RWPE2 (cell line): ENCODE measurements around the gene PPY.

Source experiments
- ATAC-seq: fragments of 200-7000 bp; cut with Tn5 transposase; 3 replicates; pipeline ENCODE4 v1.9.1; 2021; ENCODE audit warnings: low read depth
- DNase-seq: peaks from one replicate; pipeline ENCODE4 v3.0.0-alpha.2; 2020; ENCODE audit warnings: low spot score
- H3K27ac ChIP-seq: fragments of 450-650 bp; 2 replicates; pipeline ENCODE4 v1.5.1; 2017; ENCODE audit warnings: mild to moderate bottlenecking; ENCODE audit not compliant: poor library complexity, severe bottlenecking
- H3K27me3 ChIP-seq: fragments of 250-450 bp; sonication (Bioruptor Pico); 2 replicates; pipeline ENCODE4 v1.5.1; 2021; ENCODE audit warnings: mild to moderate bottlenecking, moderate library complexity; ENCODE audit not compliant: insufficient read depth, poor library complexity, severe bottlenecking
- H3K36me3 ChIP-seq: fragments of 250-450 bp; sonication (Bioruptor Pico); 2 replicates; pipeline ENCODE4 v1.5.1; 2020; ENCODE audit warnings: low read depth, mild to moderate bottlenecking, moderate library complexity
- H3K4me1 ChIP-seq: fragments of 250-450 bp; sonication (Bioruptor Pico); 2 replicates; pipeline ENCODE4 v1.5.1; 2021; ENCODE audit warnings: mild to moderate bottlenecking, moderate library complexity; ENCODE audit not compliant: insufficient read depth, poor library complexity, severe bottlenecking
- H3K4me3 ChIP-seq: fragments of 250-450 bp; sonication (Bioruptor Pico); 2 replicates; pipeline ENCODE4 v1.5.1; 2021; ENCODE audit warnings: mild to moderate bottlenecking, moderate library complexity; ENCODE audit not compliant: severe bottlenecking
- H3K9me3 ChIP-seq: fragments of 250-450 bp; sonication (Bioruptor Pico); 2 replicates; pipeline ENCODE4 v1.5.1; 2021; ENCODE audit warnings: mild to moderate bottlenecking, moderate library complexity; ENCODE audit not compliant: severe bottlenecking
- CTCF ChIP-seq: fragments of 450-650 bp; IDR thresholded peaks from one replicate; pipeline ENCODE4 v1.5.1; 2017; ENCODE audit warnings: mild to moderate bottlenecking, moderate library complexity; ENCODE audit not compliant: poor library complexity, severe bottlenecking

The PPY gene, protein sequence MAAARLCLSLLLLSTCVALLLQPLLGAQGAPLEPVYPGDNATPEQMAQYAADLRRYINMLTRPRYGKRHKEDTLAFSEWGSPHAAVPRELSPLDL

DNA sequence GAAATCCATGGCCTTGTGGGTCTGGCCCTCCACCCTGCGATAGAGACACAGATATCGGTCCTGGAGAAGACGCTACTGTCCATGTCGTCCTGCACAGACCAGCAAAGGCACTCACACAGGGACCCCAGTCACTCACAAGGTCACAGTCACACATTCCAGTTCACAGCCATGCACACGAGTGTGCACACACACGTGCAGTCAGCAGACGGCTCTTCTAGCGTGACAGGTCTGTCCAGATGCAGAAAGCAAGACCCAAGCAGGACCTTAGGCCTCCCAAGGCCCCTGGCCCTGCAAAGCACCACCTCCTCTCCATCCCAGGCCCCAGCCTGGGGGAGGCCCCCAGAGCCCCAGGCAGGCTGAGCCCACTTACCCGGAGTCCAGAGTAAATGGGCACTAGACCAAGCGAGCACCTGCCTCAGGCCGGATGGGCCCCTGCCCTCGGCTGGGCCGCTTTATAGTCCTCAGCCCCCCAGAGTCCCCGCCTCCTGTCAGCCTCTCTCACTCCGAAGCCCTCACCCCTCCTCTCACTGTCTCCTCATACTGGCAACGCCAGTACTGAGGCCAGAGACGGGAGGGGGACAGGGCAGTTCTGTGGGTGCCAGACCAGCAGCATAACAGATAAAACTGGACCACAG is at the start of gene PPY:
Gene PPY, minus strand, starts transcription at position 426 of the 635 bp plus-strand sequence. CDS start 822 bp downstream, outside the sequence.
- TF ChIP-seq CTCF, result no peak
- Histone ChIP-seq H3K4me1 (no peaks in the 10 kb centered on the region), H3K27ac (no peak within 1 kb of the TSS), H3K9me3 (no peaks in the 10 kb centered on the region), H3K4me3 (no peak within 1 kb of the TSS), H3K36me3 (no peaks in the 10 kb centered on the region), H3K27me3 (no peaks in the 10 kb centered on the region)
- DNase-seq, result no peak
- no peak for ATAC-seq

GRCh38 chr17:43988301-43988700 is 46.0 kb upstream of the PPY start:
- no peak for ATAC-seq
- no peaks in the 10 kb centered on the region for H3K9me3 ChIP-seq

DNA sequence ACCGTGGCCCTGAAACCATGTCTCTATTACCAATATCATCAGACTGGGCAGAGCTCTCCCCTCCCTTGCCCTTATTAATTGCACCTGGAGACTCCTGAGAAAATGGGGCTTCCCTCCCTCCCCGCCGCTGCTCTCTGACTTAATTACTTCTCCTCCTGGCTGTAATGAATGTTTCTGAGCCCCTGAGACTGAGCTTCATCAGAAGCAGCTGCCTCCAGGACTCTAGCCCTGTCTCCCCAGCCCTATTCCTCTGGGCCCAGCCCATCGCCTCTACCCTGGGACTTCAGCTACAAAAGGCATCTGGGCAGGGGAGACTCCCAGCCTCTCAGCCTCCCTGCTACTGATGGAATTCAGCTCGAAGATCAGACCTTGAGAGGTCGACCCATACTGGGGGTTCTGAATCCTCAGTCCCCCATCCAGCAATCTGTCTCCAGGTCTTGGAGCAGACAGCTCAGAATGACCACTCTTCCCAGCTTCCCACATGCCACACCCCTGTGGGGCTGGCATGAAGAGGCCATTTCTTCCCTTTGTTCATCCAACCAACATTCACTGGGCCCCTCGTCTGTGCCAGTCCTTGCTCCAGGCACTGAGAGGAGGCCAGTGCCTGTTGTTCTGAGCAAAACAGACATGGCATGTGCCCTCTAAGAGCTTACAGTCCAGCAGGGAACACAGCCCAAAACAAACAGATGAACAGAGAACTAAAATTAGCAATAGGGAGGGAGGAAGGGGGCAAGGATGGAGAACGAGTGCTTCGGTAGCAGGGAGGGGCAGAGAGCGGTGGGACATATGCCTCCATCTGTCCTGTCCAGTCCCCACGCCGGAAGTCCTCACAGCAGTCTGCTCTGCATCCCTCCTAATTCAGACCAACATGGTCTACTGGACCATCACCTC is 45.1 kb upstream of the PPY start:
- Histone ChIP-seq H3K4me1 (no peaks in the 10 kb centered on the region), H3K9me3 (no peaks in the 10 kb centered on the region), H3K4me3 (no peak overlapping the region), H3K27me3 (peaks cover 31% of the 10 kb centered on the region), H3K36me3 (no peaks in the 10 kb centered on the region), H3K27ac (no peak overlapping the region)
- ATAC-seq (no peak), DNase-seq (no peak)
- TF ChIP-seq CTCF, result no peak

More at GRCh38 chr17:43988301-43988700, 46.0 kb upstream of the PPY start:
- DNase-seq, result no peak
- Histone ChIP-seq H3K36me3 (no peaks in the 10 kb centered on the region), H3K27me3 (peaks cover 23% of the 10 kb centered on the region), H3K27ac (no peak overlapping the region), H3K4me1 (no peaks in the 10 kb centered on the region), H3K4me3 (no peak overlapping the region)
- no peak for TF ChIP-seq CTCF

DNA sequence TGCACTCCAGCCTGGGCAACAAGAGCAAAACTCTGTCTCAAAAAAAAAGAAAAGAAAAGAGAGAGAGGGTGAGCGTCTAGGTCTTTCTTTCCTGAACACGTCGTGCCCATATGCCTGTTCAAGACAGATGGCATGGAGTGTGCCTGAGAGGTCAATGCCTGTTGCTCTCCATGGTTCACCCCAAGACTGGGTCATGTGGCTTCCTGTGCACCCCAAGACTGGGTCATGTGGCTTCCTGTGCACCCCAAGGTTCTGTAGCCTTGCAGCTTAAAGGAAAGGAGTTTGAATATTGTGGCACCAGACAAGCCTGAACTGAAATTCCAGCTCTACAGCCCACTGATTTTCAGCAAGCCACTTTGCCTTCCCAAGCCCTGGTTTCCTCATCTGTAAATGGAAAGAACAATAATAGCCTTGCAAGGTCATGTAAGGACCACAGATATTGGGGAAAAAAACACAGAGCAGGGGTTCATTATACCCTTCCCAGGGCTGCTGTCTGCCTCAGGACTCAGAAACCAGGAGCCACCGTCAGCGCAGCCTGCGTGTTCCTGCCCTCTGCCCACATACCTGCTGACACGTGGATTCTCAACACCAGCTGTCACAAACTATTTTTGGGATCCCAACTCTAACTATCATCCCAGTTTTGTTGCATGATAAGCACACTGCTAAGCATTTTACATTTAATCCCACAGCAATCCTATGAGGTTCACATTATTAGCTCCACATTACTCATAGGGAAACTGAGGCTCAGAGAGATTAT is 44.1 kb upstream of the PPY start:
- peaks cover 34% of the 10 kb centered on the region for H3K27me3 ChIP-seq
- no peaks in the 10 kb centered on the region for H3K36me3 ChIP-seq
- DNase-seq (no peak), ATAC-seq (no peak)
- H3K9me3 ChIP-seq, result no peaks in the 10 kb centered on the region
- no peaks in the 10 kb centered on the region for H3K4me1 ChIP-seq
- no peak overlapping the region for H3K4me3 ChIP-seq
- TF ChIP-seq CTCF, result no peak
- no peak overlapping the region for H3K27ac ChIP-seq
